ENCODE data around the gene VPS4B. TPM values are rescaled to one million over a fixed set of nuclear protein-coding genes. Genes with fewer than 3 reads are reported as not detected.

The VPS4B gene
- total and polyA plus RNA-seq, 2 donors (not counting 3 experiments of a cell fraction or from before 2014, with no cell fraction given): 10.5 to 54.7 TPM

DNA sequence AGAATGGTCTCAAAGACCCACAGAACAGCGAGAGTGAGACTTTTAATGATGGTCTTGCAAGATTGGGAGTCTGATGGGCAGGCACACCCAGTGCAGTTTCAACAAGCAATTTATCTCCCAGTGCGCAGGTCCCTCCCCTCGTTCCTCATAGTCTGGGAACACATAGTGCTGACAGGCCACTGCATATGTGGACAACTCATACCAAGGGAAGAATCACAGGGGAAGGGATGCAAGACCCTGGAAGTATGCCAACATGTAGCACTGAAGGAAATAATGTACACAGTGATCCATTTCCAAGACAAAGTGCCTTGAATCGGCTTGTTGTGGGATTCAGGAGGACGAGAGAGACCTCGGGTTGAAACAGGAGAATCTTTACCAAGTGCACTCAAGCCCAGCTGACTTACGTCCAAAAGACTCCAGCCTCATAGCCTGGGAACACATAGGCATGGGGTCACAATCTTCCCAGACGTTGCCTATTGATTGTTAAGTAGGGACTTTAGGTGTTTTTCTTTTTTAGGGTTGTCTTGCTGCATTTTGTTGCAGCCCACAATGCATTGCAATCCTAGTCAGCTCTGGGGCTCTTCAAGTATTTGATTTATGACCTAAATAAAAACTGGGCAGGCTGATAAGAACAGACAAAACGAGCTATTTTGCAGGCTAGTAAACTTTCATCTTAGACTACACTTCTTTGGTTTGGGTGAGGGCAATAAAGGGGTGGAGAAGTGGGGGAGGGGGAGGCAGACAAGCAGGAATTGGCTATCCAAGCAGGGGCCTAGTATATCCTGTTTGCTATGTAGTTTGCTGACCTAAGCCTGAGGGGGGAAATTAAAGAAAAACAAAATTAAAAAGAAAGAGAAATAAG lies 29.8 kb upstream of the VPS4B start:
- peak; percentile 32 for DNase-seq (ENCODE audit: low read depth, low spot score)
- H3K4me3 ChIP-seq (replicated peaks in 1 of 3; ENCODE audit: insufficient read depth in 1 of 3, low read depth in 1 of 3, low read length in 3 of 3): no peak overlapping the region
- FAIRE-seq: no peak
- H3K9me1 ChIP-seq (replicated peaks; ENCODE audit: control insufficient read depth, extremely low read depth, insufficient read depth, low read length): no peaks in the 10 kb centered on the region
- BruUV-seq (replicated peaks): no TSS peak
- H3K9ac ChIP-seq (replicated peaks; ENCODE audit: extremely low read depth, insufficient read depth, low read length): no peak overlapping the region
- H3K4me2 ChIP-seq (ENCODE audit: insufficient read depth, low read length): no peak overlapping the region
- no peaks in the 10 kb centered on the region for H3K36me3 ChIP-seq (ENCODE audit: control insufficient read depth in 2 of 2, extremely low read depth in 1 of 2, insufficient read depth in 2 of 2, low read length in 2 of 2)
- no peaks in the 10 kb centered on the region for H3K27me3 ChIP-seq (ENCODE audit: control insufficient read depth in 2 of 2, insufficient read depth in 2 of 2, low read length in 2 of 2)
- ChIA-PET CTCF (interaction anchor here (0.6 kb wide), 1 partner anchor 387 kb away, joined by 3 read pairs; no protein-coding TSS in a partner anchor), POLR2A (no interaction called here)
- H2AFZ ChIP-seq (ENCODE audit: low read depth, low read length): no peak overlapping the region
- dilution Hi-C loops (cut with MboI; ENCODE audit: extremely low pct_ligation_motif_present, low sequenced_read_pairs): no loop called here
- no peak overlapping the region for H3K27ac ChIP-seq (ENCODE audit: insufficient read depth, low read depth, low read length)
- H4K20me1 ChIP-seq (replicated peaks; ENCODE audit: control insufficient read depth, extremely low read depth, insufficient read depth, low read length): no peaks in the 10 kb centered on the region
- no peaks in the 10 kb centered on the region for H3K4me1 ChIP-seq (ENCODE audit: control insufficient read depth, extremely low read depth, insufficient read depth, low read length)
- TF ChIP-seq POLR2A (IDR thresholded peaks at IDR 0.05; ENCODE audit: low read depth, low read length) (no peak), GATA2 (IDR thresholded peaks at IDR 0.05; ENCODE audit: insufficient read depth, insufficient read length, low read depth, low read length) (no peak), FOS (IDR thresholded peaks at IDR 0.05; ENCODE audit: borderline replicate concordance, insufficient read depth, low read length) (no peak), MYC (IDR thresholded peaks at IDR 0.05; ENCODE audit: low read depth, low read length) (no peak), JUN (IDR thresholded peaks at IDR 0.05; ENCODE audit: borderline replicate concordance, insufficient read depth, insufficient read length, low read depth) (no peak), EZH2 (IDR thresholded peaks at IDR 0.05; ENCODE audit: borderline replicate concordance, low read depth, low read length, severe bottlenecking) (no peak), POLR2AphosphoS5 (IDR thresholded peaks at IDR 0.05; ENCODE audit: insufficient read depth, low read depth, low read length) (no peak), MAX (IDR thresholded peaks at IDR 0.05; ENCODE audit: insufficient read depth, insufficient read length) (no peak)
- TF ChIP-seq, protein P1, sequence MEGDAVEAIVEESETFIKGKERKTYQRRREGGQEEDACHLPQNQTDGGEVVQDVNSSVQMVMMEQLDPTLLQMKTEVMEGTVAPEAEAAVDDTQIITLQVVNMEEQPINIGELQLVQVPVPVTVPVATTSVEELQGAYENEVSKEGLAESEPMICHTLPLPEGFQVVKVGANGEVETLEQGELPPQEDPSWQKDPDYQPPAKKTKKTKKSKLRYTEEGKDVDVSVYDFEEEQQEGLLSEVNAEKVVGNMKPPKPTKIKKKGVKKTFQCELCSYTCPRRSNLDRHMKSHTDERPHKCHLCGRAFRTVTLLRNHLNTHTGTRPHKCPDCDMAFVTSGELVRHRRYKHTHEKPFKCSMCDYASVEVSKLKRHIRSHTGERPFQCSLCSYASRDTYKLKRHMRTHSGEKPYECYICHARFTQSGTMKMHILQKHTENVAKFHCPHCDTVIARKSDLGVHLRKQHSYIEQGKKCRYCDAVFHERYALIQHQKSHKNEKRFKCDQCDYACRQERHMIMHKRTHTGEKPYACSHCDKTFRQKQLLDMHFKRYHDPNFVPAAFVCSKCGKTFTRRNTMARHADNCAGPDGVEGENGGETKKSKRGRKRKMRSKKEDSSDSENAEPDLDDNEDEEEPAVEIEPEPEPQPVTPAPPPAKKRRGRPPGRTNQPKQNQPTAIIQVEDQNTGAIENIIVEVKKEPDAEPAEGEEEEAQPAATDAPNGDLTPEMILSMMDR (IDR thresholded peaks at IDR 0.05; ENCODE audit: extremely low read depth in 1 of 2, insufficient read depth in 1 of 2, low read depth in 1 of 2, low read length in 2 of 2): no peak
- H3K9me3 ChIP-seq (replicated peaks; ENCODE audit: control insufficient read depth, insufficient read depth, low read length): no peaks in the 10 kb centered on the region
- H3K79me2 ChIP-seq (ENCODE audit: control insufficient read depth, insufficient read depth, low read length): no peaks in the 10 kb centered on the region
- intact Hi-C loops (cut with micrococcal nuclease): no loop called here
